GM13976 (cell line): ENCODE results near the gene DAPK1.

ENCODE experiments used
- DNase-seq: peaks from one replicate; pipeline ENCODE4 v3.0.0; 2012; ENCODE audit warnings: low spot score
- in situ Hi-C: fragments of 300-500 bp; cut with MboI; formaldehyde crosslinking; loops from one replicate; pipeline ENCODE4 v1.12.0; 2022; ENCODE audit warnings: low sequenced_read_pairs, mixed read lengths, inconsistent platforms; ENCODE audit not compliant: unreplicated experiment
- TF ChIP-seq, protein P1 (sequence below): IDR thresholded peaks from 2 replicates; pipeline ENCODE4 v1.5.1; 2012; ENCODE audit warnings: borderline replicate concordance, mild to moderate bottlenecking; ENCODE audit not compliant: insufficient read depth; ENCODE audit errors: extremely low read depth, missing control alignments, control extremely low read depth

Gene DAPK1

DNA sequence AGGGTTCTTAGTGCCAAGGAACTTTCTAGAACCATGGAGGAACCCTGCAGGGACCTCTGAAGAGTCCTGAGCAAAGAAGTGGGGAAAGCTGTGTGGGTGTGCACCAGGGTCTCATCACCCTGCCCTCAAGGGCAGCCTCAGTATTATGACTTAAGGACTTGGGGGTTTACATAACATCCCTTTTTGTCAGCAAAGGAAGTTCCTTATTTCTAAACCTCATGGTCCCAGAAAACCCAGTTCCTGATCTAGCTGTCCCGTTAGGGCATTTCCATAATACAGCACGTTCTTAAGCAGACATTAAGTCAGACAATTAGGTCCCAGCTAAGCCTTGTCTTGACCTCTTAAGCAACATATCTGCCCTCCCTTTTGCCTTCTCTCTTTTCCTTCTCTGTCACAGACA, 57.3 kb downstream of the DAPK1 start:
- TF ChIP-seq, protein P1, sequence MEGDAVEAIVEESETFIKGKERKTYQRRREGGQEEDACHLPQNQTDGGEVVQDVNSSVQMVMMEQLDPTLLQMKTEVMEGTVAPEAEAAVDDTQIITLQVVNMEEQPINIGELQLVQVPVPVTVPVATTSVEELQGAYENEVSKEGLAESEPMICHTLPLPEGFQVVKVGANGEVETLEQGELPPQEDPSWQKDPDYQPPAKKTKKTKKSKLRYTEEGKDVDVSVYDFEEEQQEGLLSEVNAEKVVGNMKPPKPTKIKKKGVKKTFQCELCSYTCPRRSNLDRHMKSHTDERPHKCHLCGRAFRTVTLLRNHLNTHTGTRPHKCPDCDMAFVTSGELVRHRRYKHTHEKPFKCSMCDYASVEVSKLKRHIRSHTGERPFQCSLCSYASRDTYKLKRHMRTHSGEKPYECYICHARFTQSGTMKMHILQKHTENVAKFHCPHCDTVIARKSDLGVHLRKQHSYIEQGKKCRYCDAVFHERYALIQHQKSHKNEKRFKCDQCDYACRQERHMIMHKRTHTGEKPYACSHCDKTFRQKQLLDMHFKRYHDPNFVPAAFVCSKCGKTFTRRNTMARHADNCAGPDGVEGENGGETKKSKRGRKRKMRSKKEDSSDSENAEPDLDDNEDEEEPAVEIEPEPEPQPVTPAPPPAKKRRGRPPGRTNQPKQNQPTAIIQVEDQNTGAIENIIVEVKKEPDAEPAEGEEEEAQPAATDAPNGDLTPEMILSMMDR: no peak
- no peak for DNase-seq
- in situ Hi-C loops: no loop called here

DNA sequence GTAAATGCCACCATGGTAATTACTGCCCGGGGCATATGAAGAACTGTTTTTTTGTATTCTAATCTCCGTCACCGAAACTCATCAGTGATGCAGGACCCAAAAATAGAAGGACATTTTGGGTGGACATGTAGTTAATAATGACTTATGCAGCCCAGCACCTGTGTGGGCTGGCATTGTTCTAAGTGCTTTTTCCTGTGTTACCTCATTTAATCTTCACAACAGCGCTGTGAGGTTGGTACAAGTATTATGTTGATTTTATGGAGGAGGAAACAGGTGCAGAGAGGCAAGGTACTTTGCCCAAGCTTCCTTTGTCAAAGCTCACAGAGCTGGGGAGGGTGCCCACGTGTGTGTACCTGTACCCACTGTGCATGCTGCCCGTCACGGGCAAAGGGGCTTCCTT, 58.4 kb downstream of the DAPK1 start:
- in situ Hi-C loops: no loop called here
- no peak for DNase-seq
- TF ChIP-seq, protein P1: no peak

DNA sequence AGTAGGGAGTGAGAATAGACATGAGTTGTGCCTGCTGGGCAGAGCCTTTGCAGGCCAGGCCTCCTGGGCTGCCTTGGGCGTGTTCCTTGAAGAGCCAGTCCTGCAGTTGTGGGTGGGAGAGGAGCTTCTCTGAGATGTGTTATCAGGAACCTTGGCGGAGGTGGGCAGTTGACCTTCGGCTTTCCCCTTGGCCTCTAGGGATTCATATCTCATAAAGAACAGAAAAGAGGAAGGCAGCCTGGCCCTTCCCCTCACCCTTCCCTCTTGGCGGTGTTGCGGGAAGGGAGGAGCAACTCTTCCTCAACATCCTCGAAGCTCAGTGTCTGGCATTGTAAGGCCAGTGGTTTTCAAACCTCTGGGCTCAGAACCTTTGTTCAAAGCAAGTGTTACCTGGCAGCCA, 59.2 kb downstream of the DAPK1 start:
- in situ Hi-C loops: no loop called here
- DNase-seq: no peak
- TF ChIP-seq, protein P1: no peak

DNA sequence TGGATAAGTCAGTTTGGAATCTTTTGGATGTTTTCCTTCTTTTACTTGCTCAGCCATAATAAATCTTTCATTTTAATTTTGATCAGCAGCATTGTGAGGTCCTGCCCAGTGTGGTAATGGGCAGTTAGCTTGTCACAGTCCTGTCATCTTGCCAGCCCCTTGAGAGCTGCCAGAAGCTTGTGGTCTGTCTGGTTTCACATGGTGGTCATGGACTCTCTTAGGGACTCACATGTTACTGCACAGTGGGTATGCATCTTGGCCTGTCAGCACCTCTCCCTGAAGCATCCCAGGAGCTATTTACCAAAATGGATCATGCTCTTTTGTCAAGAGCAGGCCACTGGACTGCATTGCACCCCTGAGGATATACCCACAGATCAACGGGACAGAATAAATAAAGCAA, 60.3 kb downstream of the DAPK1 start:
- TF ChIP-seq, protein P1: no peak
- DNase-seq: no peak
- in situ Hi-C loops: no loop called here

DNA sequence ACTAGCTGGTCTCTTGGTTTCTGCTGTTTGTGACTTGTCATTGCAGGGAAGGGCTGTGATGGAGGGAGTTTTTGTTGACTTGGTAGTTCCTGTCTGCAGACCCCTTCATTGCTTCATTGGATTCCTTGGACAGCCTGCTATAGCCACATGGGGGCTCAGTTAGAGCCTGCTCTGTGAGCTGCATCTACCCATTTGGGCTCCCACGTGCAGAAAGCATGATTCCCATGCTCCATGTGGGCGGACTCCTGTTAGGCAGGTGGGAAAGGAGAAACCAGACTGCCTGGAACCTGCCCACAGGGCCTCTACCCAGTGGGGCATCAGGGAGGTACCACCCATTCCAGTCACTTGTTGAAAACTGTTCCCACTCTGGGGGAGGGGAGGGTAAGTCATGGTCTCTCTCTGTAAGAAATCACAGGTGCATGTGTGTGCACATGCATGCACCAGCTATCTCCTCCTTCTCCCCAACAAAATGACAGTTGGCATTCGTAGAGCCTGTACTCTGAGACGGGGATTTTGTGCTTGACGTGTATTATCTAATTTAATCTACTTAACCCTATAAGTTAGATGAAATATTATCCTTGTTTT, 61.0 kb downstream of the DAPK1 start:
- in situ Hi-C loops: no loop called here
- TF ChIP-seq, protein P1: no peak
- no peak for DNase-seq

DNA sequence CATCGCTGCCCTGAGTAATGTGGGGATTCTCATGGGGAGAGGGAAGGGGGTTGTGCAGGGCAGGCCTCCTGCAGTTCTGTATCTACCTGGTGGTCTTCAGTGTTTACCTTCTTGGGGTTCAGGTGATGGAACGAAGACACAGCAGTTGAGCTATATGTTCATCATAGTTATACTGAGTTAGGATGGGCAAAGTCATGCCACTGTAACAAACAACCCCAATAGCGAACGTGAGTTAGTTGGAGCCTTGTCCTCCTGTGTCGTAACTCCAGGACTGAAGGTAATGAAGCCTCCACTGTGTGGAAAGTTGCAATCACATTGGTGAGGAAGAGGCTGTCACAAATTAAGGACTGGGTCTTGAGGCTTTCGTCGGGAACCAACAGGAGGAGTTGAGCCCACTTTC, 64.4 kb downstream of the DAPK1 start:
- in situ Hi-C loops: no loop called here
- DNase-seq: no peak
- TF ChIP-seq, protein P1: no peak

DNA sequence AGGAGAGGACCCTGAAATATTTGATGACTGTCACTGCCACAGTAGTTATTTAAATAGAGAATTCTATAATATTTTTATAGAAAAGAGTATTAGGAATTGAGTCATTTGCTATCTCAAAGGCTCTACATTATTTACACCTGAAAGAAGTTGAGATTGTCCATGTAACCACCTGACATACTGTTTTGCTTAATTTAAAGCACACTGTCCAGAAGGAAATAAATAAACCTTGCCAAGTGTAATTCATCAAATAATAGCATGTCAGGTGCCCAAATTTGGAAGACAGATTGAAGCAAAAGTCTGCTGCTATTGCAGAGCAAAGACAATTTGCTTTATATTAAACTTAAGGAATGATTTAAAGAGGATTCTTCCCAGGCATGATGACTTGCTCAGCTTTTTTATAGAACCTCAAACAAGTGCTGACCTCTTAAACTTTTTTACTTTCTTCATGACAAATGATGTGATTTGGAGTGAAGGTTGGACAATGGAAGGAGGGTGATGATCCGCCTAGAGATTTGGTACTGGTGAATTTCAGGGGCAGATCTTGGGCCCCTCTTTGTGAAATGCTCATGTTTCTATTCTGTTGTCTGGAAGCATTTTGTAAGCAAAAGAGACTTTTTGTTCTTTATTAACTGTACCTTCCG, 65.0 kb downstream of the DAPK1 start:
- TF ChIP-seq, protein P1: no peak
- in situ Hi-C loops: no loop called here
- no peak for DNase-seq
